AG04449 (cell line): ENCODE measurements around the gene SLC43A3.

Experiments used
- CTCF ChIA-PET: fragments of 350-600 bp; formaldehyde crosslinking; extraction: SDS; loops from one replicate; lab custom pipeline; 2021; ENCODE audit warnings: antibody characterized with exemption; lab: Yijun Ruan, JAX
- POLR2A ChIA-PET: fragments of 400-600, 350-600 bp; formaldehyde crosslinking; extraction: SDS; loops from one replicate; lab custom pipeline; 2020; ENCODE audit warnings: antibody characterized with exemption, inconsistent platforms; lab: Yijun Ruan, JAX
- DNase-seq: peaks from one replicate; pipeline ENCODE4 v3.0.0-alpha.2; 2010; ENCODE audit warnings: low read depth, low spot score
- H3K4me3 ChIP-seq: 2 replicates; pipeline ENCODE4 v1.5.1; 2011; ENCODE audit warnings: low read depth, mild to moderate bottlenecking, control low read depth, low read length
- TF ChIP-seq, protein P1 (sequence below): IDR thresholded peaks from one replicate; pipeline ENCODE4 v1.5.1; 2011; ENCODE audit warnings: mild to moderate bottlenecking, moderate library complexity, low read length, control low read depth, inconsistent platforms; ENCODE audit not compliant: insufficient read depth; ENCODE audit errors: missing control alignments

SLC43A3 gene

GRCh38 chr11:57428643-57429042, 1.7 kb upstream of the SLC43A3 start:
- DNase-seq = no peak
- no peak overlapping the region for H3K4me3 ChIP-seq
- TF ChIP-seq, protein P1, sequence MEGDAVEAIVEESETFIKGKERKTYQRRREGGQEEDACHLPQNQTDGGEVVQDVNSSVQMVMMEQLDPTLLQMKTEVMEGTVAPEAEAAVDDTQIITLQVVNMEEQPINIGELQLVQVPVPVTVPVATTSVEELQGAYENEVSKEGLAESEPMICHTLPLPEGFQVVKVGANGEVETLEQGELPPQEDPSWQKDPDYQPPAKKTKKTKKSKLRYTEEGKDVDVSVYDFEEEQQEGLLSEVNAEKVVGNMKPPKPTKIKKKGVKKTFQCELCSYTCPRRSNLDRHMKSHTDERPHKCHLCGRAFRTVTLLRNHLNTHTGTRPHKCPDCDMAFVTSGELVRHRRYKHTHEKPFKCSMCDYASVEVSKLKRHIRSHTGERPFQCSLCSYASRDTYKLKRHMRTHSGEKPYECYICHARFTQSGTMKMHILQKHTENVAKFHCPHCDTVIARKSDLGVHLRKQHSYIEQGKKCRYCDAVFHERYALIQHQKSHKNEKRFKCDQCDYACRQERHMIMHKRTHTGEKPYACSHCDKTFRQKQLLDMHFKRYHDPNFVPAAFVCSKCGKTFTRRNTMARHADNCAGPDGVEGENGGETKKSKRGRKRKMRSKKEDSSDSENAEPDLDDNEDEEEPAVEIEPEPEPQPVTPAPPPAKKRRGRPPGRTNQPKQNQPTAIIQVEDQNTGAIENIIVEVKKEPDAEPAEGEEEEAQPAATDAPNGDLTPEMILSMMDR = no peak
- POLR2A ChIA-PET = no interaction called here
- CTCF ChIA-PET = interaction anchor here (1.4 to 3.2 kb wide), 4 partner anchors 29 to 216 kb away, joined by 6 to 25 read pairs (median 8); no protein-coding TSS in a partner anchor

DNA sequence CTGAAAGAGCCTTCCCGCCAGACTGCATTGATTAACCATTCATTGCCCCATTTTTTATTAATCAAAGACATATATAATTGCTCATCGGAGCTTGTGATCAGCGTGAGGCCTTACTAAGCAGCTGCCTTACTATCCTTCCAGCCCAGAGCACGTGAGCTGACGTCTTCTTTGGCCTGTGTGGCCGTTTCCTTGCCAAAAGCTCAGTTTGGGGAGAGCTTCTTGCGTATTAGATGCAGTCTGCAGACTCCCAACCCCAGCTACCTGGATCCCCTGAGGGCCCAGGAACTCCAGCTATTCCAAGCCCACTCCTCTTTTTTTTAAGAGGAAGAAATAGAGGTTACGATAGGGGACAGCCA, 784 bp upstream of the SLC43A3 start:
- no peak overlapping the region; the same call in 1 of the 2 replicates for H3K4me3 ChIP-seq
- no peak for DNase-seq
- ChIA-PET CTCF (interaction anchor here (0.9 to 3.2 kb wide), 6 partner anchors 30 to 213 kb away, joined by 3 to 25 read pairs (median 6); no protein-coding TSS in a partner anchor), POLR2A (interaction anchor here (1.0 kb wide), 1 partner anchor 16 kb away, joined by 3 read pairs; no protein-coding TSS in a partner anchor)
- TF ChIP-seq, protein P1 = no peak

GRCh38 chr11:57426439-57426928, 437 bp downstream of the SLC43A3 start:
- CTCF ChIA-PET = interaction anchor here (0.7 to 3.2 kb wide), 4 partner anchors 31 to 100 kb away, joined by 3 to 25 read pairs (median 4); no protein-coding TSS in a partner anchor
- TF ChIP-seq, protein P1 = no peak
- POLR2A ChIA-PET = no interaction called here
- H3K4me3 ChIP-seq = peak overlapping the region; percentile 55
- DNase-seq = no peak

DNA sequence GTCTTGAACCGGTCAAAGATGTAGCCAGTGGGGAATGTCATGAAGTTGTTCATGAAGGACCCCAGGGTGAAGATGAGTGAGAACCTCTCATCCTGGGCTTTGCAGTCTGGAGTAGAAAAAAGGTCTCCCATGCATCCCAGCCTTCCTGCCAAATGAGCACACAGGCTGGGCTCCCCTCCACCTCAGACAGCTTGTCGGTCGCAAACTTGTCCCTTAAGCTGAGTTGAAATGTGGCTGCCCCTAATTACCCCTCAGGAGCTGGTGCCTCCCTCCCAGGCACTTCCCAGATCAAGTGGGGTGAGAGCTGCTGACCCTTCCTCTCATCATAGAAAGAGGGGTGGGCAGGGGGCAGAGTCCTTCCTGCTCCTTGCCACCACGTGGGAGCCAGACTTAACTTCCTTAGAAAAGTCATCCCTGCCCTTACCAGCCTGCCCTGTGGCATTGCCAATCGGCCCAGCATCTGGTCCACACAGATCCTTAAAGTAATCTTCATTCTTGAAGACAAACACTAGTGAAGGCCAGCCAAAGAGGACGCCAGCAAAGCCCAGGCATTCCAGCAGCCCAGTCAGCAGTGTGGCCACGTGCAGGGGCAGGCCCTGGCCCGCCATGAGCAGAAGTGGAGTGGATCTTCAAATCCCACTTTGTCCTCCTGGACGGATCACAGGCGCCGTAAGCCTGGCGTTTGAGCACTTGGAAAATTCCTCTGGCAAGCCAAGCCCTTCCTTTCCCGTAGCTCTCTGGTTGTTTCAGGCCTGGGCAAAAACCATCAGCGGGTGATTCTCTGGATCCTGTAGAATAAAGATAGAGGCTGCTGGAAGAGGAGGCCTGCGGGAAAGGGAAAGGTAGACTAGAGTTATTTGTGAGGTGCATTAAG, 1.1 kb downstream of the SLC43A3 start:
- TF ChIP-seq, protein P1 = no peak
- CTCF ChIA-PET = interaction anchor here (0.7 to 3.2 kb wide), 4 partner anchors 31 to 101 kb away, joined by 3 to 25 read pairs (median 4); no protein-coding TSS in a partner anchor
- H3K4me3 ChIP-seq = peak overlapping the region; percentile 55; the same call in 1 of the 2 replicates
- POLR2A ChIA-PET = no interaction called here
- no peak for DNase-seq

GRCh38 chr11:57424792-57425564, 1.9 kb downstream of the SLC43A3 start:
- TF ChIP-seq, protein P1 = no peak
- H3K4me3 ChIP-seq = no peak overlapping the region; the same call in 1 of the 2 replicates
- ChIA-PET POLR2A (no interaction called here), CTCF (interaction anchor here (1.0 to 2.3 kb wide), 4 partner anchors 32 to 175 kb away, joined by 3 to 6 read pairs (median 3); no protein-coding TSS in a partner anchor)
- DNase-seq = peak; percentile 55
